Stimulated activated effector memory CD8-positive, alpha-beta T cell treated with anti-CD3 and anti-CD28 coated beads, Interleukin-12 subunit alpha, Interleukin-12 subunit beta, amount 100 ng/mL, for 72 hours (primary cell): Measurements from ENCODE around the gene ASPDH.
"Not testable (repeated sequence)": the region's sequence is repeated elsewhere in the genome, so short reads cannot be mapped to it uniquely, and the experiment has no call there.

Experiments used
- ATAC-seq: fragments of 150-1000 bp; cut with Tn5 transposase; 2 replicates; pipeline ENCODE4 v1.10.0; 2021
- DNase-seq, 2 donors: peaks; one replicate each; pipeline ENCODE4 v3.0.0; 2021 to 2022; ENCODE audit warnings: low spot score in 2 of 2
- H3K27ac Mint-ChIP-seq: one replicate; pipeline ENCODE4 v1.8.0; 2022; ENCODE audit warnings: mild to moderate bottlenecking, mixed read lengths
- H3K36me3 Mint-ChIP-seq: one replicate; pipeline ENCODE4 v1.8.0; 2022; ENCODE audit warnings: mild to moderate bottlenecking, mixed read lengths
- H3K4me1 Mint-ChIP-seq: one replicate; pipeline ENCODE4 v1.8.0; 2022; ENCODE audit warnings: mixed read lengths
- H3K4me3 Mint-ChIP-seq: one replicate; pipeline ENCODE4 v1.8.0; 2022; ENCODE audit warnings: mild to moderate bottlenecking, mixed read lengths
- H3K9me3 Mint-ChIP-seq: one replicate; pipeline ENCODE4 v1.8.0; 2022; ENCODE audit warnings: mixed read lengths

Gene ASPDH

GRCh38 chr19:50485284-50485955 is 28.3 kb downstream of the ASPDH start:
- Mint-ChIP-seq H3K4me3 (no peak overlapping the region), H3K36me3 (peaks cover 56% of the 10 kb centered on the region), H3K9me3 (no peaks in the 10 kb centered on the region), H3K27ac (peak overlapping the region; percentile 34), H3K4me1 (peaks cover 44% of the 10 kb centered on the region)
- DNase-seq (no peak), ATAC-seq (no peak)

DNA sequence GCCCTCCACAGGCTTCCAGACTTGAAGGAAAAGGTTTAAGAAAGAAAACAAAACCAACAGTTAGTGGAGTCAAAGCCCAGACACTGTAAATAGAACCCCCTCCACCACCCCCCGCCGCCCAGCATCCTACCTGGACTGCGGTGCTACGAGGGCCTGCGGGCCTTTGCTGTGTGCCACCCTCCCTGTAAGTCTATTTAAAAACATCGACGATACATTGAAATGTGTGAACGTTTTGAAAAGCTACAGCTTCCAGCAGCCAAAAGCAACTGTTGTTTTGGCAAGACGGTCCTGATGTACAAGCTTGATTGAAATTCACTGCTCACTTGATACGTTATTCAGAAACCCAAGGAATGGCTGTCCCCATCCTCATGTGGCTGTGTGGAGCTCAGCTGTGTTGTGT is 30.8 kb downstream of the ASPDH start:
- no peak overlapping the region for H3K27ac Mint-ChIP-seq
- peaks cover 59% of the 10 kb centered on the region for H3K36me3 Mint-ChIP-seq
- DNase-seq: no peak
- H3K9me3 Mint-ChIP-seq: no peaks in the 10 kb centered on the region
- H3K4me3 Mint-ChIP-seq: no peak overlapping the region
- H3K4me1 Mint-ChIP-seq: peaks cover 39% of the 10 kb centered on the region
- no peak for ATAC-seq

DNA sequence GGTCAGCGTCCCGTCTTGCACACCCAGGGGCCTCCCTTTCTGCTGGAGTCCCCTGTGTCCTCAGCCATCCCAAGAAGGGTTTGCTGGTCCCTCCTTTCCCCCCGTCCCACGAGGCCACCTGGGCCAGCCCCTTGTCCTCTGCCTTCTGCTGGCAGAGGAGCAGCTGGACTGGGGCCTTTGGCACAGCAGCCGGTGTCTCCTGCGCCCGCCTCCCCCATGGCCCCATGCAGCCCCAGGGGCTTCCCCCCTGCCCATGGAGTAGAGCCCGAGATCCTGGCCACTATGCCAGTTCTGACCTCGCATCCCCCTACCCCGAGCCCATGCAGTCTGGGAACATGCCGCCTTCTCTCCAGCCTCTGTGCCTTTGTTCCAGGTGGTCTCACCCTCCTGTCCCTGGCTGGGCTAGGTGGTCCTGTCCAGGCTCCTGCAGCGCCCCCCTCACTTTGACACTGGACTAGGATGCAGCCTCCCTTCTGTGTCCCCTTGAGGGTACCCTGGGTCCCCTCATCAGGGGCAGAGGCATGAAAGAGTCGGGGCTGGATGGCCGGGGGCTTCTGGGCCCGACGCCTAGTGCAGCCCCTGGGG is 31.4 kb downstream of the ASPDH start:
- no peak overlapping the region for H3K27ac Mint-ChIP-seq
- H3K36me3 Mint-ChIP-seq: peaks cover 64% of the 10 kb centered on the region
- no peak for ATAC-seq
- no peak overlapping the region for H3K4me3 Mint-ChIP-seq
- H3K4me1 Mint-ChIP-seq: peaks cover 39% of the 10 kb centered on the region
- no peaks in the 10 kb centered on the region for H3K9me3 Mint-ChIP-seq
- DNase-seq: no peak

DNA sequence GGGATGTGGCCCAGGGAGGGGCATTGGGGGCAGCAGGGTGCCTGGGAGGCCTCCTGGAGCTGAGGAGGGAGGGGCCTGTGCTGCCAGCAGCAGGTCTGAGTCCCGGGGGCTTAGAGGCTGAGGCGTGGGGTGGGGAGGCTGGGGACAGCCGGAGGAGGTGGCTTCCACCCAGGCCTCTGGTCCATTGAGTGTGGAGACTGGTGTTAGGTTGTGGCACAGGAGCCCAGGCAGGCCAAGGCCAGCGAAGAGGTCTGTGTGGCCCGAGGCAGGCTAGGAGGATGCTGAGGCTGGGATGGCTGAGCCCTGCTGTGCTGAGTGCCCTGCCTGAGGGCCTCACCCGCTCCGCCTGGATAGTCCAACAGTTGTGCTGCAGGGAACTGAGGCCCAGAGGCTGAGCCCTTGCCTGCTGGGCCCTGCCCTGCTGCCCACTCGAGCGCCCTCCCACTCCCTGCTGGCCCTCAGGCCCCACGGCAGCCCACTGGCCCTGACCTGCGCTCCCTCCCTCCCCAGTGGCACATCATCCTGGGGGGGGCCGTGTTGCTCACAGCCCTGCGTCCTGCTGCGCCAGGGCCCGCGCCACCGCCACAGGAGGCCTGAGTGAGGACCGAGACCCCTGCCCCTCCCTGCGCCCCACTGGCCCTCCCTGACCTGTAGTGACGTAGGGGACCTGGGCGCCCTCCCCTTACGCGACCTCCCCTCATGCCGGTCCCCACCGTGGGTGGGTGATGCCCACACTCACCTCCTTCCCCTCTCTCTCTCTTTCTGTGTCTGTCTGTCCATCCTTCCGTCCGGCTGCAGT is 32.2 kb downstream of the ASPDH start:
- ATAC-seq (no peak), DNase-seq (no peak)
- Mint-ChIP-seq H3K36me3 (peaks cover 72% of the 10 kb centered on the region), H3K4me1 (peaks cover 42% of the 10 kb centered on the region), H3K27ac (peak overlapping the region; percentile 81), H3K9me3 (no peaks in the 10 kb centered on the region), H3K4me3 (no peak overlapping the region)

DNA sequence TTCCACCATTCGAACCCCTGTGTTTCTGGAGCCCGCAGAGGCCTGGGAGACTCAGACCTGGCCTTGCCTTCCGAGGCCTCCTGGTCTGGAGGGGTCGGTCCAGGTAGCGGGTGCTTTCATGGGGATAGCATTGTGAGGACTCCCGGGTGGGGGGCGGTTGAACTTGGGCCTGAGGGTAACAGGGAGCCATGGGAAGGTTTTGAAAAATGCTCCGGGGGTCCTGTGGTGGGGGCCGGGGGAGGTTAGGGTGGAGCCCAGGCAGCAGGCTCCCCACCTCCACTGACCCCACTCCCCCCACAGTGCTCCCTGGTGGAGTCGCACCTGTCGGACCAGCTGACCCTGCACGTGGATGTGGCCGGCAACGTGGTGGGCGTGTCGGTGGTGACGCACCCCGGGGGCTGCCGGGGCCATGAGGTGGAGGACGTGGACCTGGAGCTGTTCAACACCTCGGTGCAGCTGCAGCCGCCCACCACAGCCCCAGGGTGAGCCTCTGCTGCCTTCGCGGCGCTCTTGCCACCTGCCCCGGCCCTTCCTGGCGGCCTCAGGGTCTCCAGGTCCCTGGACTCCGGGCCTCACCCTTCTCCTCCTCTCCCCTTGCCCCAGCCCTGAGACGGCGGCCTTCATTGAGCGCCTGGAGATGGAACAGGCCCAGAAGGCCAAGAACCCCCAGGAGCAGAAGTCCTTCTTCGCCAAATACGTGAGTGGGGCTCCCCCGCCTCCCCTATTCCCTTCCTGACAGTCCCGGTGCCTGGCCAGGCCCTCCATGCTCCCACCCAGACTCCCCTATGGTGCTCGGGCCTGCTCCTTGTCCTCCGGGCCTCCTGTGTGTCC is 33.2 kb downstream of the ASPDH start:
- Mint-ChIP-seq H3K27ac (peak overlapping the region; percentile 81), H3K9me3 (no peaks in the 10 kb centered on the region), H3K36me3 (peaks cover 81% of the 10 kb centered on the region), H3K4me1 (peaks cover 48% of the 10 kb centered on the region), H3K4me3 (no peak overlapping the region)
- no peak for DNase-seq
- no peak for ATAC-seq

DNA sequence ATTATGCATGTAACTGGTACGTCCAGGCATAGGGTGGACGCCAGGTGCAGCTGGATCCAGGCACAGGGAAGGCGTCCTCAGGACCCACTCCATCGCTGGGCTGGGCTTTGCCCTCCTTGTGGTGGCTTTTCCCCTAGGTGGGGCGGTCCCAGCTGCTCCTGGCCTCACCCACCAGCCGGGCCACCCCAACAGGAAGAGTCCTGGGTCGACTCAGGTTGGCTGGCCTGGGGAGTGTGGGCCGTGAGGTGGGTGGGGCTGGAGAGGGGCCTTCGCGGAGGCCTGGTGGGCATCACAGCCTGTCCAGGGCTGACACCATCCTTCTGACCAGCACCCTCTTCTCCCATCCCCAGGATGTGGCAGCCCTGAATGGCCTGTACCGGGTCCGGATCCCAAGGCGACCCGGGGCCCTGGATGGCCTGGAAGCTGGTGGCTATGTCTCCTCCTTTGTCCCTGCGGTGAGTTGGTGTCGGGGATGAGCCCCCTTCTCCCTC is 33.9 kb downstream of the ASPDH start:
- Mint-ChIP-seq H3K9me3 (no peaks in the 10 kb centered on the region), H3K4me3 (no peak overlapping the region), H3K4me1 (peaks cover 51% of the 10 kb centered on the region), H3K27ac (no peak overlapping the region), H3K36me3 (peaks cover 80% of the 10 kb centered on the region)
- no peak for ATAC-seq
- no peak for DNase-seq

DNA sequence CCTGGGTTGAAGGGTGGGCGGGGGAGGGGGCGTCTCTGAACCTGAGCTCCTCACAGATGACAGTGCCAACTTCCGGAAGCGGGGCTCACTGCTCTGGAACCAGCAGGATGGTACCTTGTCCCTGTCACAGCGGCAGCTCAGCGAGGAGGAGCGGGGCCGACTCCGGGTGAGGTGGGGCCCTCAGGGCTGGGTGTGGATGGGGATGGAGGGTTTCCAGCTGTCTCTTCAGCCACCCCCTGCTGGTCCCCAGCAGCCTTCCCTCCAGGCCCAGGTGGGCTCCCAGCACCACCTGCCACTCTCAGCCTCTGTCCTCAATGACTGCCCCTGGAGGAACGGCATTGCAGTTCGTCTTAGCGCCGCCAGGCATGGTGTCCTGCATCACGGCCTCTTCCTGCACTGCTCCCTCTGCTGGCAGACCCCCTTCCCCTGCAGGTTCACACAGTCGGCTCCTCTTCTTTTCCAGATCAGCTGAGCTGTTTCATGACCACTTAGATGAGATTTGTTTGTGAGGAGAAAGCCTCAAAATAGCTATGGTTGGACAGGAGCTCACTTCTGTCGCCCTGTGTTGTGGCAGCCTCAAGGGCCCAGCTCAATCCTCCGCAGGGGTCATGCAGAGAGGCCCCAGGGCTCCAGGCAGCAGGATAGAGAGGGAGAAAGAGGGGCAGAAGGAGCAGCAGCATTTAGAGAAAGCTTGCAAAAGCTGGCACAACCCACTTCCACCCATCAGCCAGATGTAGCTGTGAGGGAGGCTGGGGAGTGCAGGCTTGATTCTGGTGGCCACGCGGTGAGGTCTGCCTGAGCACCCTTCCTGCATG is 34.6 kb downstream of the ASPDH start:
- Mint-ChIP-seq H3K27ac (peak overlapping the region; percentile 22), H3K9me3 (no peaks in the 10 kb centered on the region), H3K4me1 (peaks cover 51% of the 10 kb centered on the region), H3K4me3 (no peak overlapping the region), H3K36me3 (peaks cover 73% of the 10 kb centered on the region)
- ATAC-seq: no peak
- no peak for DNase-seq

DNA sequence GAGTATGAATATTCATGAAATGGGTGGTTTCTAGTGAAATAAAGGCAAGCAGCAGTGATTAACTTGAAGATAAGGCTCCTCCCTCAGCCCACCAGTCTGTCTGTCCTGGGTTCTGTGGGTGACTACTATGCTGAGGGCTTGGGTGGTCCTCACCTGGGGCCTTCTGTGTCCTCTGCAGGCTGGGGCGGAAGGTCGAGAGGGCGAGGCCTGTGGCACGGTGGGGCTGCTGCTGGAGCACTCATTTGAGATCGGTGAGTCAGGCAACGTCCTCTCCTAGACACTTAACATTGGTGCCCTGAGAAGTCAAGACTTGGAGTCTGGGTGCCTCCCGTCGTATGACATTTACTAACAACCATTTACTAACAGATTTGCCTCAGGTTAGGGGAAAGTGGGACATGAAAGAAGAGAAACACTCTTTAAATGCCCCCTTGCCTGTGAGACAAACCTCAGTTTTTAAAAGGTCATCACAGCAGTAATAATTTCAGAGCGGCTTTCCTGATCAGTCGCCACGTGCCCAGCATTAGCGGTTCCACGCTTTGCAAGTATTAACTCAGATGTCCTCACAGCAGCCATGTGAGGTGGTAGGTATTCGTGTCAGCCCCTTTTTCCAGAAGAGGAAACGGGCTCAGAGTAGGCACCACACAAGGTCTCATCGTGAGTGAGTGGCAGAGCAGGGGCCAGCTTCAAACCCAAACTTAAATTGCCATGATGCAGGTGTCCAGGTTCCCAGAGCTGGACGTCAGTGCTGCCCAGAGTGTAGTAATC is 35.8 kb downstream of the ASPDH start:
- Mint-ChIP-seq H3K4me3 (peak overlapping the region; percentile 98), H3K36me3 (peaks cover 61% of the 10 kb centered on the region), H3K4me1 (peaks cover 51% of the 10 kb centered on the region), H3K27ac (peak overlapping the region; percentile 97), H3K9me3 (no peaks in the 10 kb centered on the region)
- no peak for ATAC-seq
- DNase-seq: no peak

DNA sequence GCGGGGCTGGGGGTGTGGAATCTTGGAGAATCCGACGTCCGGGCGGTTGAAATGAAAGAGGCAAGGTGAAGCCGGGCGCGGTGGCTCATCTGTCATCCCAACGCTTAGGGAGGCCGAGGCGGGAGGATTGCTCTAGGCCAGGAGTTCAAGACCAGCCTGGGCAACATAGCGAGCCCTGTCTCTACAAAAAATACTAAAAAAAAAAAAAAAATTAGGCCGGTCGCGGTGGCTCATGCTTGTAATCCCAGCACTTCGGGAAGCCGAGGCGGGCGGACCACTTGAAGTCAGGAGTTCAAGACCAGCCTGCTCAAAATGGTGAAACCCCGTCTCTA is 36.8 kb downstream of the ASPDH start:
- Mint-ChIP-seq H3K4me1 (peaks cover 51% of the 10 kb centered on the region), H3K4me3 (peak overlapping the region; percentile 98), H3K9me3 (no peaks in the 10 kb centered on the region), H3K27ac (peak overlapping the region; percentile 97), H3K36me3 (peaks cover 58% of the 10 kb centered on the region)
- DNase-seq (no peak), ATAC-seq (no peak)

- Mint-ChIP-seq H3K36me3 (peaks cover 58% of the 10 kb centered on the region), H3K4me1 (peaks cover 51% of the 10 kb centered on the region), H3K4me3 (peak within 1 kb of the TSS; percentile 98), H3K27ac (peak within 1 kb of the TSS; percentile 97), H3K9me3 (no peaks in the 10 kb centered on the region)
- peak; percentile 95 for ATAC-seq
- DNase-seq: peak; percentile 87 to 96
These were observed 37.3 kb downstream of the ASPDH start, which contains the start of the genes EMC10 and GARIN5A for GRCh38 chr19:50476224-50476906. TSS of gene EMC10 (plus strand) at chr19:50476507. CDS start at chr19:50476545, 38 bp downstream. TSS of gene GARIN5A (minus strand) at chr19:50476848. CDS start at chr19:50476388, 460 bp downstream.

GRCh38 chr19:50475736-50476223 is 37.9 kb downstream of the ASPDH start:
- Mint-ChIP-seq H3K27ac (peak overlapping the region; percentile 97), H3K4me1 (peaks cover 45% of the 10 kb centered on the region), H3K4me3 (peak overlapping the region; percentile 98), H3K9me3 (no peaks in the 10 kb centered on the region), H3K36me3 (peaks cover 53% of the 10 kb centered on the region)
- DNase-seq (no peak), ATAC-seq (no peak)

- no peaks in the 10 kb centered on the region for H3K9me3 Mint-ChIP-seq
- peaks cover 47% of the 10 kb centered on the region for H3K36me3 Mint-ChIP-seq
- DNase-seq: no peak
- ATAC-seq: no peak
- peaks cover 44% of the 10 kb centered on the region for H3K4me1 Mint-ChIP-seq
- peak overlapping the region; percentile 98 for H3K4me3 Mint-ChIP-seq
- H3K27ac Mint-ChIP-seq: peak overlapping the region; percentile 97
These were observed 38.6 kb downstream of the ASPDH start for GRCh38 chr19:50475101-50475568.

- H3K9me3 Mint-ChIP-seq, H3K4me3 Mint-ChIP-seq, DNase-seq, ATAC-seq: not testable (repeated sequence)
- H3K36me3 Mint-ChIP-seq: peaks cover 34% of the 10 kb centered on the region
- peaks cover 35% of the 10 kb centered on the region for H3K4me1 Mint-ChIP-seq
- H3K27ac Mint-ChIP-seq: peak overlapping the region; percentile 21
These were observed 40.4 kb downstream of the ASPDH start for GRCh38 chr19:50473336-50473735.
